SK-N-SH (cell line): ENCODE measurements around the gene CEP57L1.

Source experiments
- CHD2 ChIP-seq: fragments of 150-350 bp; IDR thresholded peaks from 2 replicates; pipeline ENCODE4 v1.6.1; 2018; ENCODE audit warnings: low read length; ENCODE audit not compliant: partially characterized antibody
- EP300 ChIP-seq, 2 experiments: IDR thresholded peaks; 2 replicates each; pipeline versions ENCODE4 v1.4.0 to v1.6.1; 2012; ENCODE audit warnings: borderline replicate concordance in 1 of 2, low read depth in 1 of 2, low read length in 1 of 2
- EZH2phosphoT487 ChIP-seq: fragments of 200-600 bp; sonication (generic); IDR thresholded peaks from 2 replicates; pipeline ENCODE4 v1.6.1; 2017; ENCODE audit warnings: low read depth, mixed run types, mild to moderate bottlenecking, antibody characterized with exemption, moderate library complexity, borderline replicate concordance
- FOXJ3 ChIP-seq: sonication (generic); formaldehyde crosslinking; IDR thresholded peaks from 2 replicates; pipeline ENCODE4 v1.5.1; 2020; ENCODE audit warnings: mild to moderate bottlenecking, missing genetic modification reagents
- POLR2AphosphoS5 ChIP-seq: IDR thresholded peaks from 2 replicates; pipeline ENCODE4 v1.6.1; 2012; ENCODE audit warnings: low read depth, low read length
- TF ChIP-seq, protein P1 (sequence below): fragments of 200-600 bp; sonication (generic); IDR thresholded peaks from 2 replicates; pipeline ENCODE4 v1.6.1; 2017; ENCODE audit warnings: antibody characterized with exemption, mild to moderate bottlenecking, moderate library complexity
- TF ChIP-seq, protein P2 (sequence below): IDR thresholded peaks from 2 replicates; pipeline ENCODE4 v1.4.0; 2012; ENCODE audit warnings: low read depth

DNA sequence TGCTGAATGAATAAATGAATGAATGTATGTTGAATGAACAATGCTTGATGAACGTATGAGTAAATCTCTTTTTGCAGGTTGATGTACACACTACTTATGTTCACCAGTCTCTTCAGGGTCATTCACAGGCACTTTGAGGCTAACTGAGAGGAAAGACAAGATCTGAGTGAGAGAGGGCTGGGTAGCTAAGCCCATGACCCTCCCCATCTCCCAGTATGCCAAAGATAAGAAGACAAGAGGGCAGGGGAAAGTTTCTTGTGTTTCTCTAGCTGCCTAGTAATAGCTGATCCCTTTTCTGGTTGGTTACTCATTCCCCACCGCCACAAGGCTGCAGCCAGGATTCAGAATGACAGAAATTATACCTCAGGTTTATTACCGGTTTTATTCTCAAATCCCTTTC, 90.7 kb downstream of the CEP57L1 start:
- TF ChIP-seq EZH2phosphoT487 (no peak), POLR2AphosphoS5 (no peak), CHD2 (no peak), EP300 (IDR thresholded peaks at IDR 0.05; ENCODE audit: borderline replicate concordance in 1 of 2, low read depth in 1 of 2, low read length in 1 of 2) (no peak), FOXJ3 (no peak)
- TF ChIP-seq, protein P1, sequence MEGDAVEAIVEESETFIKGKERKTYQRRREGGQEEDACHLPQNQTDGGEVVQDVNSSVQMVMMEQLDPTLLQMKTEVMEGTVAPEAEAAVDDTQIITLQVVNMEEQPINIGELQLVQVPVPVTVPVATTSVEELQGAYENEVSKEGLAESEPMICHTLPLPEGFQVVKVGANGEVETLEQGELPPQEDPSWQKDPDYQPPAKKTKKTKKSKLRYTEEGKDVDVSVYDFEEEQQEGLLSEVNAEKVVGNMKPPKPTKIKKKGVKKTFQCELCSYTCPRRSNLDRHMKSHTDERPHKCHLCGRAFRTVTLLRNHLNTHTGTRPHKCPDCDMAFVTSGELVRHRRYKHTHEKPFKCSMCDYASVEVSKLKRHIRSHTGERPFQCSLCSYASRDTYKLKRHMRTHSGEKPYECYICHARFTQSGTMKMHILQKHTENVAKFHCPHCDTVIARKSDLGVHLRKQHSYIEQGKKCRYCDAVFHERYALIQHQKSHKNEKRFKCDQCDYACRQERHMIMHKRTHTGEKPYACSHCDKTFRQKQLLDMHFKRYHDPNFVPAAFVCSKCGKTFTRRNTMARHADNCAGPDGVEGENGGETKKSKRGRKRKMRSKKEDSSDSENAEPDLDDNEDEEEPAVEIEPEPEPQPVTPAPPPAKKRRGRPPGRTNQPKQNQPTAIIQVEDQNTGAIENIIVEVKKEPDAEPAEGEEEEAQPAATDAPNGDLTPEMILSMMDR: no peak
- TF ChIP-seq, protein P2, sequence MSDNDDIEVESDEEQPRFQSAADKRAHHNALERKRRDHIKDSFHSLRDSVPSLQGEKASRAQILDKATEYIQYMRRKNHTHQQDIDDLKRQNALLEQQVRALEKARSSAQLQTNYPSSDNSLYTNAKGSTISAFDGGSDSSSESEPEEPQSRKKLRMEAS: no peak
